HFFc6 (cell line): ENCODE data around the gene SLC51A. TPM values are rescaled to one million over a fixed set of nuclear protein-coding genes. Genes with fewer than 3 reads are reported as not detected.
A peak's percentile ranks its signal among the peaks of the same experiment; 100 is the strongest.

Source experiments
- DNase-seq: peaks from one replicate; pipeline ENCODE4 v3.0.0-alpha.2; 2018
- H3K27ac Mint-ChIP-seq: 2 replicates; pipeline ENCODE4 v1.8.0; 2020; ENCODE audit warnings: mild to moderate bottlenecking, mixed read lengths
- H3K27me3 Mint-ChIP-seq: 2 replicates; pipeline ENCODE4 v1.8.0; 2021; ENCODE audit warnings: mild to moderate bottlenecking, moderate library complexity, mixed read lengths; ENCODE audit not compliant: insufficient read depth
- H3K36me3 Mint-ChIP-seq: 2 replicates; pipeline ENCODE4 v1.8.0; 2021; ENCODE audit warnings: low read depth, mixed read lengths
- H3K4me1 Mint-ChIP-seq: 2 replicates; pipeline ENCODE4 v1.8.0; 2020; ENCODE audit warnings: low read depth, mixed read lengths
- H3K4me3 Mint-ChIP-seq: 2 replicates; pipeline ENCODE4 v1.8.0; 2020; ENCODE audit warnings: mild to moderate bottlenecking, moderate library complexity, mixed read lengths
- H3K9me3 Mint-ChIP-seq: 2 replicates; pipeline ENCODE4 v1.8.0; 2020; ENCODE audit warnings: mild to moderate bottlenecking, mixed read lengths
- total RNA-seq, 6 experiments: library from RNA; stranded (reverse); fragmentation: NEBNext Ultra II Directional; extraction: Animal tissue kit (Norgen Biotek cat#: 25700); gene quantifications; 2 replicates in 1 of 6; 3 replicates in 5 of 6; pipeline ENCODE4 v1.2.3, GENCODE V29; 2021
- TF ChIP-seq, protein P1 (sequence below): fragments of 200-600 bp; sonication (generic); IDR thresholded peaks from 2 replicates; pipeline ENCODE4 v1.5.0; 2021; ENCODE audit warnings: antibody characterized with exemption, mild to moderate bottlenecking

The SLC51A gene
- total RNA-seq, 6 experiments from 2014 or later: not detected

DNA sequence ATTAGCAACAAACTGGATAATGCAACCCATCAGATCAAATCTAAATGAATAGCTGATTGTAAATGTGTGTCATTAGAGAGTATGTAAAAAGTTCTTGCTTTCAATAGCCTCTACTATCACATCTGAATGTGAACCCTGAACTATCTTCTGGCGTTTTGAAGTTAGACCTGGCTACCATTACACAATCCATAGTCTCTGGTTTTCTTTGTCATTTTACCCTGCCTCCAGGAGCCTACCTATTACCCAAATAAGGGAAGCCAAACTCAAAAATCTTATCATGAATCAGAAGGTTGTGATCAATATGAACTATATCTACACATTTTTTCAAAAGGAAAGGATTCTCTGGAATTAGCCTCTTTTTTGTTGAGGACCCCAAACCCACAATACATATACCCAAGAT is 39.4 kb downstream of the SLC51A start:
- no peaks in the 10 kb centered on the region for H3K27me3 Mint-ChIP-seq
- TF ChIP-seq, protein P1, sequence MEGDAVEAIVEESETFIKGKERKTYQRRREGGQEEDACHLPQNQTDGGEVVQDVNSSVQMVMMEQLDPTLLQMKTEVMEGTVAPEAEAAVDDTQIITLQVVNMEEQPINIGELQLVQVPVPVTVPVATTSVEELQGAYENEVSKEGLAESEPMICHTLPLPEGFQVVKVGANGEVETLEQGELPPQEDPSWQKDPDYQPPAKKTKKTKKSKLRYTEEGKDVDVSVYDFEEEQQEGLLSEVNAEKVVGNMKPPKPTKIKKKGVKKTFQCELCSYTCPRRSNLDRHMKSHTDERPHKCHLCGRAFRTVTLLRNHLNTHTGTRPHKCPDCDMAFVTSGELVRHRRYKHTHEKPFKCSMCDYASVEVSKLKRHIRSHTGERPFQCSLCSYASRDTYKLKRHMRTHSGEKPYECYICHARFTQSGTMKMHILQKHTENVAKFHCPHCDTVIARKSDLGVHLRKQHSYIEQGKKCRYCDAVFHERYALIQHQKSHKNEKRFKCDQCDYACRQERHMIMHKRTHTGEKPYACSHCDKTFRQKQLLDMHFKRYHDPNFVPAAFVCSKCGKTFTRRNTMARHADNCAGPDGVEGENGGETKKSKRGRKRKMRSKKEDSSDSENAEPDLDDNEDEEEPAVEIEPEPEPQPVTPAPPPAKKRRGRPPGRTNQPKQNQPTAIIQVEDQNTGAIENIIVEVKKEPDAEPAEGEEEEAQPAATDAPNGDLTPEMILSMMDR: no peak
- H3K9me3 Mint-ChIP-seq: no peaks in the 10 kb centered on the region
- no peaks in the 10 kb centered on the region for H3K4me1 Mint-ChIP-seq
- no peak overlapping the region for H3K4me3 Mint-ChIP-seq
- no peak overlapping the region for H3K27ac Mint-ChIP-seq
- H3K36me3 Mint-ChIP-seq: peaks cover 6% of the 10 kb centered on the region
- no peak for DNase-seq

GRCh38 chr3:196260784-196261183 is 44.5 kb downstream of the SLC51A start:
- Mint-ChIP-seq H3K4me1 (peaks cover 11% of the 10 kb centered on the region), H3K4me3 (no peak overlapping the region), H3K27ac (no peak overlapping the region), H3K36me3 (peaks cover 20% of the 10 kb centered on the region), H3K27me3 (no peaks in the 10 kb centered on the region), H3K9me3 (no peaks in the 10 kb centered on the region)
- DNase-seq: no peak
- TF ChIP-seq, protein P1: no peak

DNA sequence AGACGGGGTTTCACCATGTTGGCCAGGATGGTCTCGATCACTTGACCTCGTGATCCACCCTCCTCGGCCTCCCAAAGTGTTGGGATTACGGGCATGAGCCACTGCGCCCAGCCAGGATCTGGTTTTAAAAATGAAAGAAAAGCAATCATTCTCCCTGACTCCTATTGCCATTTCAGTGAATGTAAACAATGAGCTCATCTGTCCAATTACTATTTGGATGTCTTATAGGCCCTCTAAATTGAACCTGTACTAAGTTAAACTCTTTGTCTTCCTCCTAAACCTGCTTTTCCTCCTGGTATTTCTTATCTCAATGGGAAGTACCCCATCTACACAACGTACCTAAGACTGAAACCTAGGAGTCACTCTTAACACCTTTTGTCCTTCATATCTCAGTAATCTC is 47.5 kb downstream of the SLC51A start:
- no peaks in the 10 kb centered on the region for H3K9me3 Mint-ChIP-seq
- TF ChIP-seq, protein P1: no peak
- H3K4me1 Mint-ChIP-seq: peaks cover 24% of the 10 kb centered on the region
- H3K4me3 Mint-ChIP-seq: no peak overlapping the region
- no peak for DNase-seq
- H3K36me3 Mint-ChIP-seq: peaks cover 17% of the 10 kb centered on the region
- no peak overlapping the region for H3K27ac Mint-ChIP-seq
- H3K27me3 Mint-ChIP-seq: no peaks in the 10 kb centered on the region

DNA sequence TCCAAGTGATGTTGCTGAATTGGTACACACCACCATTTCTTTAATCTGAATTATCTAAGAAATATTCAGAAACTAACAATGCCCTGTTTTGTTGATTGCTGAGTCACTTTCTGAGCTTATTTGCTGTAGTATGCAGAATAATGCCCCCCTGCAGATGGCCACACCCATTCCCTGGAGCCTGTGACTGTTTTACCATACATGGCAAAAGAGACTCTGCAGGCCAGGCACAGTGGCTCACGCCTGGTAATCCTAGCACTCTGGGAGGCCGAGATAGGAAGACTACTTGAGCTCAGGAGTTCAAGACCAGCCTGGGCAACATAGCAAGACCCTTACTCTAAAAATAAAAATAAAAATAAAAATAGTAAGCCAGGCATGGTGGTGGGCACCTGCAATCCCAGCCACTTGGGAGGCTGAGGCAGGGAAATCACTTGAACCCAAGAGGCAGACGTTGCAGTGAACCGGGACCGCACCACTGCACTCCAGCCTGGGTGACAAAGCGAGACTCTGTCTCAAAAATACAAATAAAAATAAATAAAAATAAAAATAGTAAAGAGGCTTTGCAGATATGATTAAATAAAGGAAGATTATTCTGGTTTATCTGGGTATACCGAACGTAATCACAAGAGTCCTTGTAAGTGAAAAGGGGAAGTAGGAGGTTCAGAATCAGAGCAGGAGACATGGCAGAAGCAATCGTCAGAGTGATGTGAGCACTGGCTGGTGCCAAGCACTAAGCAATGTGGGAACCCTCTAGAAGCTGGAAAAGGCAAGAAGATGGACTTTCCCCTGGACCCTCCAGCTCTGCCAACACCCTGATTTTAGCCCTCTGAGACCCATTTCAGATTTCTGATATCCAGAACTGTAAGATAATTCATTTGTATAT is 52.2 kb downstream of the SLC51A start:
- TF ChIP-seq, protein P1: no peak
- Mint-ChIP-seq H3K4me3 (no peak overlapping the region), H3K27me3 (peaks cover 2% of the 10 kb centered on the region; the same call in 1 of the 2 replicates), H3K9me3 (no peaks in the 10 kb centered on the region), H3K36me3 (peaks cover 28% of the 10 kb centered on the region), H3K27ac (peak overlapping the region; percentile 76), H3K4me1 (peaks cover 43% of the 10 kb centered on the region)
- DNase-seq: peak; percentile 61

GRCh38 chr3:196270499-196270898 is 54.2 kb downstream of the SLC51A start:
- Mint-ChIP-seq H3K27me3 (peaks cover 2% of the 10 kb centered on the region; the same call in 1 of the 2 replicates), H3K27ac (peak overlapping the region; percentile 6; the same call in 1 of the 2 replicates), H3K4me1 (peaks cover 44% of the 10 kb centered on the region), H3K9me3 (no peaks in the 10 kb centered on the region), H3K4me3 (no peak overlapping the region), H3K36me3 (peaks cover 27% of the 10 kb centered on the region)
- no peak for DNase-seq
- TF ChIP-seq, protein P1: no peak
